SU-DHL-6 (cell line): ENCODE data around the gene PLAC8L1.

Experiments
- H2AFZ ChIP-seq: fragments of 200-600 bp; sonication (generic); 2 replicates; pipeline ENCODE4 v1.6.1; 2014; ENCODE audit warnings: low read depth, mild to moderate bottlenecking, moderate library complexity, mixed read lengths, antibody characterized with exemption, low read length; ENCODE audit not compliant: severe bottlenecking
- H3F3A ChIP-seq: fragments of 200-600 bp; shearing (Covaris generic); 2 replicates; pipeline ENCODE4 v1.6.0; 2016; ENCODE audit warnings: antibody characterized with exemption, mild to moderate bottlenecking; ENCODE audit not compliant: insufficient read depth
- H3K27ac ChIP-seq: fragments of 200-600 bp; sonication (generic); 2 replicates; pipeline ENCODE4 v1.5.1; 2016; ENCODE audit warnings: low read depth, mild to moderate bottlenecking, low read length, moderate library complexity, mixed read lengths
- H3K27me3 ChIP-seq: fragments of 200-600 bp; sonication (generic), shearing (Covaris generic); 2 replicates; pipeline ENCODE4 v1.6.0; 2014; ENCODE audit warnings: mild to moderate bottlenecking, low read length
- H3K36me3 ChIP-seq: fragments of 200-600 bp; sonication (generic); 2 replicates; pipeline ENCODE4 v1.6.1; 2014; ENCODE audit warnings: mild to moderate bottlenecking, low read length, mixed read lengths
- H3K4me2 ChIP-seq: fragments of 300-600, 200-600 bp; shearing (Covaris generic), sonication (generic); 2 replicates; pipeline ENCODE4 v1.6.0; 2014; ENCODE audit warnings: low read length, low read depth, mild to moderate bottlenecking; ENCODE audit not compliant: poor library complexity, severe bottlenecking
- H3K4me3 ChIP-seq: fragments of 200-600 bp; sonication (generic); 2 replicates; pipeline ENCODE4 v1.5.1; 2014; ENCODE audit warnings: antibody characterized with exemption, low read length, mild to moderate bottlenecking, mixed read lengths; ENCODE audit not compliant: insufficient read depth, poor library complexity, severe bottlenecking
- H3K79me2 ChIP-seq: fragments of 200-600 bp; sonication (generic); 2 replicates; pipeline ENCODE4 v1.6.1; 2014; ENCODE audit warnings: mild to moderate bottlenecking, low read length, moderate library complexity; ENCODE audit not compliant: insufficient read depth
- H3K9ac ChIP-seq: fragments of 200-600 bp; sonication (generic); 2 replicates; pipeline ENCODE4 v1.7.0; 2014; ENCODE audit warnings: mild to moderate bottlenecking, low read length
- H3K9me2 ChIP-seq: fragments of 200-600 bp; sonication (generic); replicated peaks from 2 replicates; pipeline ENCODE4 v1.6.1; 2014; ENCODE audit warnings: low read length; ENCODE audit not compliant: insufficient read depth
- H3K9me3 ChIP-seq: fragments of 200-600 bp; sonication (generic); 2 replicates; pipeline ENCODE4 v1.6.1; 2014; ENCODE audit warnings: low read length, mixed read lengths; ENCODE audit not compliant: insufficient read depth
- H4K20me1 ChIP-seq: fragments of 200-600 bp; sonication (generic); 2 replicates; pipeline ENCODE4 v1.6.1; 2014; ENCODE audit warnings: low read depth, mild to moderate bottlenecking, antibody characterized with exemption, low read length, moderate library complexity, mixed read lengths
- EZH2phosphoT487 ChIP-seq: fragments of 200-600 bp; sonication (generic), shearing (Covaris generic); conservative IDR thresholded peaks from 2 replicates; pipeline ENCODE4 v1.6.1; 2018; ENCODE audit warnings: mild to moderate bottlenecking, antibody characterized with exemption, low read length, moderate library complexity, mixed read lengths
- TF ChIP-seq, protein P1 (sequence below): fragments of 200-600 bp; sonication (generic); IDR thresholded peaks from one replicate; pipeline ENCODE4 v1.5.1; 2017; ENCODE audit warnings: antibody characterized with exemption, mild to moderate bottlenecking, low read length, moderate library complexity; ENCODE audit not compliant: insufficient read depth, poor library complexity, severe bottlenecking

PLAC8L1 gene

GRCh38 chr5:146105477-146105876, at the start of gene PLAC8L1:
TSS of gene PLAC8L1 (minus strand) at chr5:146105577. CDS start at chr5:146104311, 1,266 bp downstream.
- no peak within 1 kb of the TSS for H3K4me3 ChIP-seq
- no peak within 1 kb of the TSS for H3K4me2 ChIP-seq
- H3K9me3 ChIP-seq, result no peaks in the 10 kb centered on the region
- no peak within 1 kb of the TSS for H3K9ac ChIP-seq
- no peaks in the 10 kb centered on the region for H3K9me2 ChIP-seq
- no peak within 1 kb of the TSS for H2AFZ ChIP-seq
- 0 out of 2 replicates have a peak, but pooled peaks cover 4% of the 10 kb centered on the region for H3K36me3 ChIP-seq
- no peaks in the 10 kb centered on the region for H3K79me2 ChIP-seq
- H3K27me3 ChIP-seq, result no peaks in the 10 kb centered on the region
- peaks cover 11% of the 10 kb centered on the region for H3F3A ChIP-seq
- TF ChIP-seq, protein P1, sequence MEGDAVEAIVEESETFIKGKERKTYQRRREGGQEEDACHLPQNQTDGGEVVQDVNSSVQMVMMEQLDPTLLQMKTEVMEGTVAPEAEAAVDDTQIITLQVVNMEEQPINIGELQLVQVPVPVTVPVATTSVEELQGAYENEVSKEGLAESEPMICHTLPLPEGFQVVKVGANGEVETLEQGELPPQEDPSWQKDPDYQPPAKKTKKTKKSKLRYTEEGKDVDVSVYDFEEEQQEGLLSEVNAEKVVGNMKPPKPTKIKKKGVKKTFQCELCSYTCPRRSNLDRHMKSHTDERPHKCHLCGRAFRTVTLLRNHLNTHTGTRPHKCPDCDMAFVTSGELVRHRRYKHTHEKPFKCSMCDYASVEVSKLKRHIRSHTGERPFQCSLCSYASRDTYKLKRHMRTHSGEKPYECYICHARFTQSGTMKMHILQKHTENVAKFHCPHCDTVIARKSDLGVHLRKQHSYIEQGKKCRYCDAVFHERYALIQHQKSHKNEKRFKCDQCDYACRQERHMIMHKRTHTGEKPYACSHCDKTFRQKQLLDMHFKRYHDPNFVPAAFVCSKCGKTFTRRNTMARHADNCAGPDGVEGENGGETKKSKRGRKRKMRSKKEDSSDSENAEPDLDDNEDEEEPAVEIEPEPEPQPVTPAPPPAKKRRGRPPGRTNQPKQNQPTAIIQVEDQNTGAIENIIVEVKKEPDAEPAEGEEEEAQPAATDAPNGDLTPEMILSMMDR, result no peak
- no peak for TF ChIP-seq EZH2phosphoT487
- H4K20me1 ChIP-seq, result no peaks in the 10 kb centered on the region
- no peak within 1 kb of the TSS for H3K27ac ChIP-seq

GRCh38 chr5:146151970-146152369, 46.6 kb upstream of the PLAC8L1 start:
- H3K4me2 ChIP-seq, result no peak overlapping the region
- no peak overlapping the region for H3K27ac ChIP-seq
- peaks cover 56% of the 10 kb centered on the region for H3K36me3 ChIP-seq
- H2AFZ ChIP-seq, result no peak overlapping the region
- H4K20me1 ChIP-seq, result no peaks in the 10 kb centered on the region
- no peak overlapping the region for H3K4me3 ChIP-seq
- no peaks in the 10 kb centered on the region for H3K27me3 ChIP-seq
- H3F3A ChIP-seq, result no peaks in the 10 kb centered on the region
- TF ChIP-seq EZH2phosphoT487, result no peak
- TF ChIP-seq, protein P1, result no peak
- no peak overlapping the region for H3K9ac ChIP-seq
- H3K9me3 ChIP-seq, result no peaks in the 10 kb centered on the region
- H3K79me2 ChIP-seq, result no peaks in the 10 kb centered on the region
- no peaks in the 10 kb centered on the region for H3K9me2 ChIP-seq

DNA sequence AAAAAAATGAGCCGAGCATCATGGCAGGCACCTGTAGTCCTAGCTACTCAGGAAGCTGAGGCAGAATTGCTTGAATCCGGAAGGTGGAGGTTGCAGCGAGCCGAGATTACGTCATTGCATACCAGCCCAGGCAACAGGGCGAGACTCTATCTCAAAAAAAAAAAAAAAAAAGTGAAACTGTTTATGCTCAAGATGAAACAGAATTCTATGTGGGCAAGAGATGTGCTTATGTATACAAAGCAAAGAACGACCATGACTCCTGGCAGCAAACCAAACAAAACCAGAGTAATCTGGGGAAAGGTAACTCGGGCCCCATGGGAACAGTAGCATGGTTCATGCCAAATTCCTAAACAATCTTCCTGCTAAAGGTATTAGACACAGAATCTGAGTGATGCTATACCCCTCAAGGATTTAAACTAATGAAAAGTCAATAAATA, 32.6 kb upstream of the PLAC8L1 start:
- H3K9me2 ChIP-seq, result no peaks in the 10 kb centered on the region
- no peak overlapping the region for H3K4me3 ChIP-seq
- no peak overlapping the region for H3K27ac ChIP-seq
- H3K27me3 ChIP-seq, result no peaks in the 10 kb centered on the region
- H3K79me2 ChIP-seq, result no peaks in the 10 kb centered on the region
- no peak overlapping the region for H3K9ac ChIP-seq
- H3K4me2 ChIP-seq, result no peak overlapping the region
- no peaks in the 10 kb centered on the region for H3F3A ChIP-seq
- no peak overlapping the region for H2AFZ ChIP-seq
- H3K9me3 ChIP-seq, result no peaks in the 10 kb centered on the region
- TF ChIP-seq, protein P1, result no peak
- no peak for TF ChIP-seq EZH2phosphoT487
- H4K20me1 ChIP-seq, result no peaks in the 10 kb centered on the region
- peaks cover 46% of the 10 kb centered on the region for H3K36me3 ChIP-seq
